Skeletal muscle tissue (tissue), 4 donors: ENCODE results near the gene ATXN10. TPM values are rescaled to one million over a fixed set of nuclear protein-coding genes. Genes with fewer than 3 reads are reported as not detected.

Experiments
- H3K27ac ChIP-seq: one replicate; pipeline ENCODE4 v1.7.0; 2013; ENCODE audit warnings: mild to moderate bottlenecking, low read depth, low read length, inconsistent platforms
- H3K27me3 ChIP-seq, 3 donors: one replicate each; pipeline ENCODE4 v1.7.0; 2013; ENCODE audit warnings: low read length in 3 of 3; ENCODE audit not compliant: control insufficient read depth in 3 of 3, insufficient read depth in 3 of 3
- H3K36me3 ChIP-seq, 3 donors: one replicate each; pipeline ENCODE4 v1.7.0; 2013; ENCODE audit warnings: low read length in 3 of 3; ENCODE audit not compliant: control insufficient read depth in 3 of 3, insufficient read depth in 3 of 3
- H3K4me1 ChIP-seq, 3 donors: one replicate each; pipeline ENCODE4 v1.7.0; 2013; ENCODE audit warnings: low read length in 3 of 3, mild to moderate bottlenecking in 3 of 3; ENCODE audit not compliant: control insufficient read depth in 3 of 3, insufficient read depth in 3 of 3
- H3K4me3 ChIP-seq, 3 donors: one replicate each; pipeline ENCODE4 v1.7.0; 2013; ENCODE audit warnings: low read length in 3 of 3
- H3K9ac ChIP-seq, 3 donors: one replicate each; pipeline ENCODE4 v1.7.0; 2013; ENCODE audit warnings: low read length in 3 of 3, mild to moderate bottlenecking in 3 of 3, moderate library complexity in 2 of 3, low read depth in 1 of 3
- H3K9me3 ChIP-seq, 3 donors: one replicate each; pipeline ENCODE4 v1.7.0; 2013; ENCODE audit warnings: low read length in 3 of 3; ENCODE audit not compliant: control insufficient read depth in 3 of 3
- total RNA-seq: library from RNA; depleted of rRNA; stranded (reverse); fragments of >200 nt; gene quantifications from one replicate; pipeline ENCODE4 v1.2.3, GENCODE V29; 2014
- donor health status: Osteomylitis.

The ATXN10 gene
- total RNA-seq, 1 donor from 2014 or later, result 310 TPM

DNA sequence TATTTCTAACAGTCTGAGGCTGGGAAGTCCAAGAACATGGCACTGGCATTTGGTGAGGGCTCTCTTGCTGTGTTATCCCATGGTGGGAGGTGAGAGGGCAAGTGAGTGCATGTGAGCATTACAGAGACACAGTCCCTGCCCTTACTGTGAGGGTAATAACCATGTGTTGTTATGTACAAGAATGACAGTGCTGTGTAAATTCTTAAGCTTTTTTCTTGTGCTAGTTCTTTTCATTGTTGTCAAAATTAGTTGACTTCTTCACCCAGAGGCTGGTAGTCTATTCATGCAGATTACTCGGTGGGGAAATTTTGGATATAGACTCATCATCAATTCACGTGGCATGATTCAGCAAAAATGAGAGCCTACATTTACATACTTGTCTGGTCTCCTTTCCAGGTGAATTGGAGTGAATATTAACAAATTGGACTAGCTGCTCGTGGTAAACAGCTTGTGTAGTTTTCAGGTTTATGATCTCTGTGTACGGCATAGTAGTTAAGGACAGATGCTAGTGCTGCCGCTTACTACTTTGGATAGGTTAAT is 49.3 kb downstream of the ATXN10 start:
- H3K27me3 ChIP-seq, result no peaks in the 10 kb centered on the region
- H3K4me1 ChIP-seq, result no peaks in the 10 kb centered on the region
- no peaks in the 10 kb centered on the region for H3K9me3 ChIP-seq
- H3K27ac ChIP-seq, result no peak overlapping the region
- H3K4me3 ChIP-seq, result no peak overlapping the region
- H3K9ac ChIP-seq, result no peak overlapping the region
- H3K36me3 ChIP-seq, result peaks cover 0 to 5% (median 5%) of the 10 kb centered on the region in 3 donors

DNA sequence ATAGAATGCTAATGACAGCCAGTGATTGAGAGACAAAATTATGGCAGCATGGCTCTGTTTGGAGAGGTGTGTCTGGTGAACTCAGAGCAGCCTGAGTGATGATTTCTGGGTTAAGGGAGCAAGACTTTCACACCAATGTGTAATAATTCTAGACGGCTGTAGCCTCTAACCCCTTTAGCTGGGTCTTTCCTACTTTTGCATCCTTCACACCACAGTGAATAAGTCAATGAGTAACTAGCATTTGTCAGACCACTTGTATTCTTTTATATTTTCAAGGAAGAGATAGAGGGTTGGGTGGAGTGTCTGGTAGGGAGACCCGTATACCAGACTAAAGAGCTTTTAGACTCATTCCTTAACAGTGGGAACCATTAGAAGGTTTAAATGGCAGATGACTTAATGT is 50.4 kb downstream of the ATXN10 start:
- H3K36me3 ChIP-seq, result peaks cover 0 to 5% (median 5%) of the 10 kb centered on the region in 3 donors
- no peaks in the 10 kb centered on the region for H3K27me3 ChIP-seq
- H3K4me3 ChIP-seq, result no peak overlapping the region
- H3K9me3 ChIP-seq, result no peaks in the 10 kb centered on the region
- no peak overlapping the region for H3K27ac ChIP-seq
- H3K9ac ChIP-seq, result no peak overlapping the region
- no peaks in the 10 kb centered on the region for H3K4me1 ChIP-seq

DNA sequence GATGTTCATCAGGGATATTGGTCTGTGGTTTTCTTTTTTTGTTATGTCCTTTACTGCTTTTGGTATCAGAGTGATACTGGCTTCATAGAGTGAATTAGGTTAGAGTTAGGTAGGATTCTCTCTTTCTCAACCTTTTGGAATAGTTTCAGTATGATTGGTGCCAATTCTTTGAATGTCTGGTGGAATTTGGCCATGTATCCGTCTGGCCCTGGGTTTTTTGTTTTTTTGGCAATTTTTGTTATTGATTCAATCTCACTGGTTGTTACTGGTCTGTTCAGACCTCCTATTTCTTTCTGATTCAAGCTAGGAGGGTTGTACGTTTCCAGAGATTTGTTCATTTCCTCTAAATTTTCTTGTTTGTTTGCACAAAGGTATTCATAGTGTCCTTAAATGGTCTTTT is 54.4 kb downstream of the ATXN10 start:
- no peak overlapping the region for H3K9ac ChIP-seq
- H3K4me1 ChIP-seq, result no peaks in the 10 kb centered on the region
- peaks cover 4 to 16% (median 14%) of the 10 kb centered on the region in 3 donors for H3K36me3 ChIP-seq
- no peak overlapping the region for H3K27ac ChIP-seq
- no peaks in the 10 kb centered on the region for H3K9me3 ChIP-seq
- H3K4me3 ChIP-seq, result no peak overlapping the region
- H3K27me3 ChIP-seq, result no peaks in the 10 kb centered on the region

DNA sequence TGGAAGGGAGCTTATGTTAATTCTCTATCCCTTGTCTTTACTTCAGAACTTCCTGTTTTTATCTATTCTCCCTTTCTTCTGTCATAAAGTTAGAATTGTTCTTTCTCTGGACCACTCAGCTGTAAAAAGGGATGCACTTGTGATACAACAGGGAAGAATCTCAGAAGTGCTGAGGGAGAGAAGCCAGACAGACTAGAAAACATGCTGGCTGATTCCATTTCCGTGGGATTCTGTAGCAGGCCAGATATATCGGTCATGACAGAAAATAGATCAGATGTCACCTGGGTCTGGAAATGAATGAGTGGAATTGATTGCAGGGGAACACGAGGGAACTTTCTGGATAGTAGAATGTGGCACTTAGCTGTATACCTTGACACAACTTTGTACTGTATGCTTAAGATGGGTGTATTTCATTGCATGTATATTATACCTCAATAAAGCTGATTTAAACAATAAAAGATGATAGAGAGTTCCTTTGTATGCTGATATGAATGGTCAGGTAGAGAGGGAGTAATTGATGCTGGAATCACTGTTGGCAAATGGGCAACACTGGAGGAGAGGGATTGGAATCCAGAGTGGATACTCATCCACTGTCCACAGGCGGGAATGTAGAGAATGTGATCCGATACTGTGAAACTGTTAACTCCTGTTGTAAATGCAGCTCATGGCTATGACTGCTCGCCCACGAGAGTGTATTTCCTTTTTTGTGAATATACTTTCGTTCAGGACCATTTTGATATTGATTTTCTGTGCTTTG is 59.6 kb downstream of the ATXN10 start:
- no peak overlapping the region for H3K9ac ChIP-seq
- H3K36me3 ChIP-seq, result peaks cover 2 to 21% (median 19%) of the 10 kb centered on the region in 3 donors
- H3K4me3 ChIP-seq, result no peak overlapping the region
- H3K27ac ChIP-seq, result no peak overlapping the region
- H3K27me3 ChIP-seq, result no peaks in the 10 kb centered on the region
- no peaks in the 10 kb centered on the region for H3K4me1 ChIP-seq
- no peaks in the 10 kb centered on the region for H3K9me3 ChIP-seq

DNA sequence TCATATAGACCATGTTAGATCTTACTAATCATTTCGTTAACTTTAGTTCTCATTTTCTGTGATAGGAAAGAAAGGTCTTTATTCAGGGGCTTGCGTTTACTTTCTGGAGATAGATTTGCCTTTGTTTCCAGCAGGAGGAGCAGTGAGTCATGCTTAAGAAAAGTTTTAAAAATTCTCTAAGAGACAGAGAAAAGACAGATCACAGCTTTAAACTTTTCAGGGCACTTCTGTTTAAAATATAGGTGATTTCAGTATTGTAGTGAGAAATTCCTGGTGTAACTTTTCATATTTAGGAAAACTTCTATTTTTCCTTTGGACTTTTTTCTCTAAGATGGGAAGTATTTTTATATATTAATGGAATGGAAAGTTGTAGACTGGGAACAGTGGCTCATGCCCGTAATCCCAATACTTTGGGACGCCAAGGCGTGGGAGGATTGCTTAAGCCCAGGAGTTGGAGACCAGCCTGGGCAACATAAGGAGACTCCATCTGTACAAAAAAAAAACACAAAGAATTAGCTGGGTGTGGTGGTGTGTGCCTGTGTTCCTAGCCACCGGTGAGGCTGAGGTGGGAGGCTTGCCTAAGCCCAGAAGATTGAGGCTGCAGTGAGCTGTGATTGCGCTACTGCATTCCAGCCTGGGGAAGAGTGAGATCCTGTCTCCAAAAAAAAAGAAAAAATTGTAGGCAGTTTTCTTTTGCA is 60.3 kb downstream of the ATXN10 start:
- Histone ChIP-seq H3K4me1 (no peaks in the 10 kb centered on the region), H3K27ac (no peak overlapping the region), H3K36me3 (peaks cover 2 to 21% (median 21%) of the 10 kb centered on the region in 3 donors), H3K27me3 (no peaks in the 10 kb centered on the region), H3K9me3 (no peaks in the 10 kb centered on the region), H3K4me3 (no peak overlapping the region), H3K9ac (no peak overlapping the region)

DNA sequence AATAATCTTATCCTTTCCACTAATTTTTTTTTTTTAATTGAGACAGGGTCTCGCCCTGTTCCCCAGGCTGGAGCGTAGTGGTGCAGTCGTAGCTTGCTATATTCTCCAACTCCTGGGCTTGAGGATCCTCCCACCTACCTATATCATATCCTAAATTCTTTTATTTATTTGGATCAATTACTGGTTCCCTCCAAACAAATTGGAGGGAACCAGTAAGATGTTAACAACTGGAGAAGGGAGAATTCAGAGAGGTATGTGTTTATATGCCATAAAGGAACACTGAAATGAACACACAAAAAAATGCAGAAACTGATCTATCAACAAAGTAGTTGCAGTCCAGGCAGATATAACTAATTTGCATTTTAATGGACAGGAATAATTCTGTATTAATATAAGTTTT is 63.6 kb downstream of the ATXN10 start:
- H3K36me3 ChIP-seq, result peaks cover 2 to 30% (median 28%) of the 10 kb centered on the region in 3 donors
- no peaks in the 10 kb centered on the region for H3K27me3 ChIP-seq
- no peaks in the 10 kb centered on the region for H3K4me1 ChIP-seq
- H3K4me3 ChIP-seq, result no peak overlapping the region
- H3K27ac ChIP-seq, result no peak overlapping the region
- H3K9ac ChIP-seq, result no peak overlapping the region
- H3K9me3 ChIP-seq, result no peaks in the 10 kb centered on the region

DNA sequence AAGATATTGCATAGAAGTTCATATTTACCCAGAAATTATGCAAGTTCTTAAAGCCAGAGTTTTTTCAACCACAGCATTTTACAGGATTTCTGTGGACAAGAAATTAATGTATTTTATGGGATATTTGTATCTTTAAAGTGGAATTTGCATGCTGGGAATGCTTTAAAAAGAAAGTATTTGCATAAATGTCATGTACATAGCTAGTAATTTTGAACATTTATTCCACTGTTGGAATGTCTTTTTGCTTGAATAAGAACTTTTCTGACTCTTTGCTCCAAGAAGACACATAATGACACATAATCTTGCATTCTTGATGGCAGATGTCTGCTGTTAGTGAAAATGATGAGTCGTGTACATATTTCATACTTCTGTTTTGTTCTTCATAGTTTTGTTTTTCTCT is 66.6 kb downstream of the ATXN10 start:
- H3K36me3 ChIP-seq, result peaks cover 10 to 41% (median 39%) of the 10 kb centered on the region in 3 donors
- no peaks in the 10 kb centered on the region for H3K27me3 ChIP-seq
- no peak overlapping the region for H3K4me3 ChIP-seq
- no peak overlapping the region for H3K27ac ChIP-seq
- no peak overlapping the region for H3K9ac ChIP-seq
- H3K4me1 ChIP-seq, result peaks cover 0 to 6% (median 6%) of the 10 kb centered on the region in 3 donors
- no peaks in the 10 kb centered on the region for H3K9me3 ChIP-seq

DNA sequence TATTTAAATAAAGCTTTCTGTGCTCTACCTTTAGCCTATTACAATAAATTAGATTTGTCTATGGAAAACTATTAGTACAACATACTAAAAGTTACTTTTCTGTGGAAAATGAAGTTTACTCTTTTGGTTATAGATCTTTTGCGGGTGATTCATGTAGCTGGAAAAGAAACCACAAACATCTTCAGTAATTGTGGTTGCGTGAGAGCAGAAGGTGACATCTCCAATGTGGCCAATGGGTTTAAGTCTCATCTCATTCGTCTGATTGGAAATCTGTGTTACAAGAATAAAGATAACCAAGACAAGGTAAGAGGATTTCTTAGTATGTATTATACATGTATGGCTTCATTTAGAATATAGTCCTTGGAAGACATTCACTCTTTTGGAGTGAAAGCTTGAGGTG is 68.6 kb downstream of the ATXN10 start:
- no peak overlapping the region for H3K9ac ChIP-seq
- H3K36me3 ChIP-seq, result peaks cover 12 to 40% (median 37%) of the 10 kb centered on the region in 3 donors
- no peak overlapping the region for H3K27ac ChIP-seq
- H3K4me3 ChIP-seq, result no peak overlapping the region
- H3K4me1 ChIP-seq, result peaks cover 7 to 13% (median 7%) of the 10 kb centered on the region in 3 donors
- H3K9me3 ChIP-seq, result no peaks in the 10 kb centered on the region
- H3K27me3 ChIP-seq, result no peaks in the 10 kb centered on the region

DNA sequence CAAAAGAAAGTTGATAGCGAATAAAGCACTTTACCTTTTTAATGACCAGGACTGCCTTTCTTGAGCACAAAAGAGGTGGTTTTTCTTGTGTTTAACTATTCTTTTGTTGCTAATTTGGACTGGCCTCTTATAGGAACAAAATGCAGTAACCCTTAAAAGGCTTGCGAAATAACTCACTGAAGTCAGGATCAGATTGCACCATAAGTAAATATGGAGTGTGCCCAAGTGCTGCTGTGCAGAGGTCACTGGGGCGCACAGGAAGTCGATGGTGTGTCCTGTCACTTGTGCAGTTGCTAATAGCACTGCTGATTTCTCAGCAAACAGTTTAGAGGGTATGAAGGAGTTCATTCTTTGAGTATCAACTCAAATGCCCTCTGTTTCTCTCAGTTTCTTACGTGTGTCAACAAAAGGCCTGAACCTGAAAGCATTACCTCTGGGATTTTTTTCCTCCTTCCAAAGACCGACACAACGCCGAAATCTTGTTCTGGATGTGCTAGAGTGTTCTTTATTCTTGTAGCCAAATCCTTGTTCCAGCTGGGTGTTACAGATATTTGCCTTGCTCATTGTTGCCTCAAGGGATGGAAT is 71.3 kb downstream of the ATXN10 start:
- no peak overlapping the region for H3K9ac ChIP-seq
- H3K36me3 ChIP-seq, result peaks cover 12 to 38% (median 31%) of the 10 kb centered on the region in 3 donors
- H3K4me1 ChIP-seq, result peaks cover 7 to 13% (median 7%) of the 10 kb centered on the region in 3 donors
- no peak overlapping the region for H3K4me3 ChIP-seq
- peak overlapping the region; percentile 7 for H3K27ac ChIP-seq
- no peaks in the 10 kb centered on the region for H3K9me3 ChIP-seq
- no peaks in the 10 kb centered on the region for H3K27me3 ChIP-seq

DNA sequence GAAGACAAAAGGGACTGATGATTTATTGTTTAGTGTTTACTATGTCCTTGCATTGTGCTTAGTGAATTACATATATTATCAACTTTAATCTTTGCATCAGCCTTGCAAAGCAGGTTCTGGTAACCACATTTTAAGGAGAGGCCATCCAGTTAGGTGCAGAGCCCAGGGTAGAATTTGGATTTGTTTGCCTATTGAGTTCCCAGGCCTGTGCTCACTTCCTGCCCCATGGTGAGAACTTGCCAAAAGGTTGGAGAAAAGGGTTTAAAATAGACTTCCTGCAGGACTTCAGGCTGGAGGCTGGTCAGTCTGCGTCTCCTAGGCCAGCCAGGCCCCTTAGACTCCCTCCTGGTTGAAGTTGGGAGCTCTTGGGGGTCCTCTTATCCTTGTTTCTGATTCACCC is 72.1 kb downstream of the ATXN10 start:
- Histone ChIP-seq H3K27me3 (no peaks in the 10 kb centered on the region), H3K27ac (no peak overlapping the region), H3K4me1 (peaks cover 7 to 13% (median 7%) of the 10 kb centered on the region in 3 donors), H3K4me3 (no peak overlapping the region), H3K9ac (no peak overlapping the region), H3K36me3 (peaks cover 12 to 33% (median 31%) of the 10 kb centered on the region in 3 donors), H3K9me3 (no peaks in the 10 kb centered on the region)
